Subcutaneous abdominal adipose tissue (tissue), 5 donors: ENCODE results near the gene TRIM54.

Source experiments
- H3K27ac ChIP-seq: one replicate; pipeline ENCODE4 v1.7.0; 2013; ENCODE audit warnings: low read depth, mild to moderate bottlenecking, inconsistent platforms, low read length, moderate library complexity
- H3K27me3 ChIP-seq, 5 donors: one replicate each; pipeline ENCODE4 v1.7.0; 2013; ENCODE audit warnings: low read length in 5 of 5, inconsistent platforms in 1 of 5; ENCODE audit not compliant: control insufficient read depth in 5 of 5, insufficient read depth in 4 of 5
- H3K36me3 ChIP-seq, 5 donors: one replicate each; pipeline ENCODE4 v1.7.0; 2013; ENCODE audit warnings: low read length in 5 of 5; ENCODE audit not compliant: control insufficient read depth in 5 of 5, insufficient read depth in 5 of 5
- H3K4me1 ChIP-seq, 5 donors: one replicate each; pipeline ENCODE4 v1.7.0; 2013; ENCODE audit warnings: low read length in 5 of 5, mild to moderate bottlenecking in 3 of 5, moderate library complexity in 1 of 5; ENCODE audit not compliant: control insufficient read depth in 5 of 5, insufficient read depth in 5 of 5
- H3K4me3 ChIP-seq, 5 donors: one replicate each; pipeline ENCODE4 v1.7.0; 2013; ENCODE audit warnings: low read length in 5 of 5, low read depth in 1 of 5
- H3K9ac ChIP-seq, 5 donors: one replicate each; pipeline ENCODE4 v1.7.0; 2013; ENCODE audit warnings: low read length in 5 of 5, mild to moderate bottlenecking in 4 of 5, moderate library complexity in 3 of 5
- H3K9me3 ChIP-seq, 5 donors: one replicate each; pipeline ENCODE4 v1.7.0; 2013; ENCODE audit warnings: low read length in 5 of 5; ENCODE audit not compliant: control insufficient read depth in 5 of 5
- donor health status: healthy.
- donor health status: healthy.
- donor health status: healthy.
- donor health status: healthy.
- donor health status: healthy.

The TRIM54 gene

DNA sequence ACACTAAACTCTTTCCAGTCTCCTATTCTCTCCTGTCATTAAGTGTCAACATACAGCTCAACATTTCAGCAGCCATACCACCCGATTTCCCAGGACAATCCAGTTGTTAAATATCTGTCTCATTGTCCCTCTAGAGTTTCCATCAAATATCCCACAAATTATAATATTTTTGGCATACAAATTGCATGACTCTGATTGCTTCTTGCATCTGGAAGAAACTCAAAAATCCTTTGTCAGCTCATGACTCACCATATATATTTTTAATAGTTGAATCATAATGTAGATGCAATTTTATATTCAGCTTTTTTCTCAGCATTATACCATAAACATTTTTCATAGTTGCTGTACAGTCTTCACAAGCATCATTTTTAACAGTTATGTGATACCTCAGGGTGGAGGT is 26.6 kb upstream of the TRIM54 start:
- H3K9me3 ChIP-seq = no peaks in the 10 kb centered on the region
- H3K27ac ChIP-seq = no peak overlapping the region
- H3K36me3 ChIP-seq = no peaks in the 10 kb centered on the region
- peaks cover 19 to 64% (median 58%) of the 10 kb centered on the region in 5 donors for H3K27me3 ChIP-seq
- no peaks in the 10 kb centered on the region for H3K4me1 ChIP-seq
- H3K9ac ChIP-seq = no peak overlapping the region
- no peak overlapping the region for H3K4me3 ChIP-seq

- Histone ChIP-seq H3K27me3 (peaks cover 26 to 68% (median 58%) of the 10 kb centered on the region in 5 donors), H3K9ac (no peak overlapping the region)
Observed at GRCh38 chr2:27256855-27257454, 25.3 kb upstream of the TRIM54 start.

DNA sequence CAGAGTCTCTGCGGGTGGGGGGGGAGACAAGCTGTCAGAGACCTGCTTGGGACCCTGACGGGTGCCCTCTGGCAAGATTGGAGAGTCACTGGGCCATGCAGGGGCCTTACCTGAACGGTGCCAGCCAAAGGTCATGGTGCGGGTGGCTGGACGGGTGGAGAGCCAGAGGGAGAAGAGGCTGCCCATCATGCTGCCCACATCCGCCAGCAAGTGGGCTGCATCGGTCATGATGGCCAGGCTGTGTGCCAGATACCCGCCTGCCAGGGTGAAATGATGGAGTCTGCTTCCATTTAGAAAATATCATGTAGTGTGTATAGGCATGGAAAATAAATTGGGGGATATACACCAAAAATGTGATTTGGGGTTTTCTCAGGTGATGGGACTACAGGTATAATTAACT is 24.2 kb upstream of the TRIM54 start:
- Histone ChIP-seq H3K27ac (no peak overlapping the region), H3K4me1 (peaks cover 0 to 14% (median 8%) of the 10 kb centered on the region in 5 donors), H3K9me3 (no peaks in the 10 kb centered on the region), H3K36me3 (no peaks in the 10 kb centered on the region), H3K4me3 (no peak overlapping the region), H3K27me3 (peaks cover 26 to 72% (median 64%) of the 10 kb centered on the region in 5 donors), H3K9ac (no peak overlapping the region)

More at GRCh38 chr2:27256855-27257454, 25.3 kb upstream of the TRIM54 start:
- Histone ChIP-seq H3K36me3 (no peaks in the 10 kb centered on the region), H3K27ac (no peak overlapping the region), H3K4me3 (no peak overlapping the region), H3K4me1 (peaks cover 0 to 4% (median 0%) of the 10 kb centered on the region in 5 donors), H3K9me3 (no peaks in the 10 kb centered on the region)

DNA sequence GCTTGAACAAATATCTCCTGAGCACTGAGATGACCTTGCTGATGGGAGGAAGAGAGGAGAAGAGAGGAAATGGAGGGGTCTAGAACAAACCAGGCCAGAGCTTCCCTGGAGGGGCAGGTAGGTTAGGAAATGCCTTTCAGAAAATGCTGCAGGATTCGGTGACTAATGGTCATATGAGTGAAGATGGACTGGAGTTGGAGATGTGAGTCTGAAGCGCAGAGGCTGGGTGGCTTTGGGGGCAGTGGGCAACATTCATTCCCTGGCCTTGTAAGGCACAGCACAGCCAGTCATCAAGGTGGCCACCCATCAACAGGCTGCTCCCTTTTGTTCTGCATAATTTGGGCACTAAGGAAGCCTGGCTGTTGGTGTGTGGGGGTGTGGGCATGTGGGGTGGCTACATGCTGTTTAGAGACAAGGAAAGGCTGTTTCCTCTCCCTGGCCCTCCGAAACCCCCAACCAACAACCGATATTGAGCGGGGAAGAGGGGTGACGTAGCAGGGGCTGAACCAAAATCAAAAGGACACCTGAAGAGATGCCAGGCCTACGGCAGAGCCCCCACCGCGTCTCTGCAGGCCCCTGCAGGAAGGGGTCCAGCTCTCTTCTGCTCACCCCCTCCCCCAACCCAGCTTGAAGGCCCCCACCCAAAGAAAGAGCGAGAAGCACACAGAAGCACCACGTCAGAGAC is 20.8 kb upstream of the TRIM54 start:
- no peaks in the 10 kb centered on the region for H3K9me3 ChIP-seq
- peaks cover 42 to 78% (median 72%) of the 10 kb centered on the region in 5 donors for H3K27me3 ChIP-seq
- H3K4me3 ChIP-seq = peak overlapping the region in 1 of 5 donors; percentile 66
- H3K9ac ChIP-seq = no peak overlapping the region
- H3K36me3 ChIP-seq = no peaks in the 10 kb centered on the region
- peaks cover 0 to 37% (median 31%) of the 10 kb centered on the region in 5 donors for H3K4me1 ChIP-seq
- no peak overlapping the region for H3K27ac ChIP-seq

- H3K4me3 ChIP-seq = peak overlapping the region in 1 of 5 donors; percentile 66
- H3K9me3 ChIP-seq = no peaks in the 10 kb centered on the region
- peaks cover 36 to 74% (median 67%) of the 10 kb centered on the region in 5 donors for H3K27me3 ChIP-seq
- no peaks in the 10 kb centered on the region for H3K36me3 ChIP-seq
- no peak overlapping the region for H3K27ac ChIP-seq
- no peak overlapping the region for H3K9ac ChIP-seq
- peaks cover 0 to 37% (median 31%) of the 10 kb centered on the region in 5 donors for H3K4me1 ChIP-seq
Observed at GRCh38 chr2:27261926-27262298, 20.3 kb upstream of the TRIM54 start.

- Histone ChIP-seq H3K36me3 (no peaks in the 10 kb centered on the region), H3K9ac (peak within 1 kb of the TSS in 2 of 5 donors; percentile 58 to 63), H3K4me3 (peak within 1 kb of the TSS; percentile 22 to 66 (median 58)), H3K4me1 (peaks cover 0 to 37% (median 31%) of the 10 kb centered on the region in 5 donors), H3K9me3 (no peaks in the 10 kb centered on the region), H3K27ac (no peak within 1 kb of the TSS), H3K27me3 (peaks cover 32 to 72% (median 66%) of the 10 kb centered on the region in 5 donors)
Observed at GRCh38 chr2:27262379-27263286, 19.6 kb upstream of the TRIM54 start, which contains the start of gene SLC30A3. SLC30A3 (minus strand) TSS chr2:27263047; CDS start chr2:27262906, 141 bp downstream.

- H3K27me3 ChIP-seq = peaks cover 32 to 68% (median 59%) of the 10 kb centered on the region in 5 donors
- no peaks in the 10 kb centered on the region for H3K36me3 ChIP-seq
- H3K4me3 ChIP-seq = peak overlapping the region; percentile 22 to 66 (median 58)
- no peak overlapping the region for H3K27ac ChIP-seq
- no peaks in the 10 kb centered on the region for H3K9me3 ChIP-seq
- H3K9ac ChIP-seq = no peak overlapping the region
- H3K4me1 ChIP-seq = peaks cover 0 to 37% (median 31%) of the 10 kb centered on the region in 5 donors
Observed at GRCh38 chr2:27263287-27264252, 18.7 kb upstream of the TRIM54 start.

DNA sequence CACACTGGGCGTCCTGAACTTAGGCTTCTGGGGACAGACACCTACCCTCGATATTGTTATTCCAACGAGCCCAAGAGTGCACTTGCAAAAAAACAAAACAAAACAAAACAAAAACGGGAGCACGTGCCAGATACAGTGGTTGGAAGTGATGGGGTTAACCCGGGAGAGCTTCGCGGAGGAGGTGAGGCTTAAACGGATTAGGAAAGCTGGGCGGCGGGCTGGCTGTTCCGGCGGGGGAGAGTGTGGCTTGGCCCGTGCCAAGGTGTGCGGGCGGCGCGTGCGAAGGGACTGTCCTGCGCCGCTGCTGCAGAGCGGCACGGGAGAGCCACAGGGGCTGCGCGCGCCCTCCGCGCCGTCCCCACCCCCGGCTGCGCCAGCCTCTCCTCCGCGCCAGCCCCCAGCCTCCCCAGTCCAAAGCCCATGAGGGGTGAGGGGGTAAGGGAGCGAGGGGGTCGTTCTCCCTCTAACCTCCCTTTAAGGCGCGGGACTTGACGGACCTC is 17.9 kb upstream of the TRIM54 start:
- H3K27me3 ChIP-seq = peaks cover 32 to 63% (median 58%) of the 10 kb centered on the region in 5 donors

More for the DNA sequence above, 17.9 kb upstream of the TRIM54 start:
- no peak overlapping the region for H3K9ac ChIP-seq
- peak overlapping the region; percentile 19 to 66 (median 42) for H3K4me3 ChIP-seq
- no peaks in the 10 kb centered on the region for H3K36me3 ChIP-seq
- peaks cover 0 to 37% (median 31%) of the 10 kb centered on the region in 5 donors for H3K4me1 ChIP-seq
- H3K27ac ChIP-seq = no peak overlapping the region
- no peaks in the 10 kb centered on the region for H3K9me3 ChIP-seq
